Neural progenitor cell (in vitro differentiated cells): ENCODE data around the gene SEMA6B. TPM values are rescaled to one million over a fixed set of nuclear protein-coding genes. Genes with fewer than 3 reads are reported as not detected.

Source experiments
- DNase-seq: peaks from one replicate; pipeline ENCODE4 v3.0.0-alpha.2; 2016; ENCODE audit warnings: low spot score
- H2AFZ ChIP-seq: fragments of 200-600 bp; sonication (generic); replicated peaks from 2 replicates; pipeline ENCODE4 v1.6.1; 2016; ENCODE audit warnings: antibody characterized with exemption
- H3F3A ChIP-seq: fragments of 200-600 bp; sonication (generic); 2 replicates; pipeline ENCODE4 v1.6.1; 2016; ENCODE audit warnings: antibody characterized with exemption, low read depth
- H3K27ac ChIP-seq: fragments of 200-600 bp; sonication (generic); 2 replicates; pipeline ENCODE4 v1.5.1; 2016; ENCODE audit warnings: mild to moderate bottlenecking
- H3K27me3 ChIP-seq: fragments of 200-600 bp; sonication (generic); 2 replicates; pipeline ENCODE4 v1.6.1; 2016; ENCODE audit warnings: mild to moderate bottlenecking, moderate library complexity
- H3K36me3 ChIP-seq: fragments of 200-600 bp; sonication (generic); 2 replicates; pipeline ENCODE4 v1.5.1; 2016
- H3K4me1 ChIP-seq: fragments of 200-600 bp; sonication (generic); 2 replicates; pipeline ENCODE4 v1.6.1; 2016; ENCODE audit warnings: mixed run types
- H3K4me2 ChIP-seq: fragments of 200-600 bp; sonication (generic); 2 replicates; pipeline ENCODE4 v1.6.1; 2016
- H3K4me3 ChIP-seq: fragments of 200-600 bp; sonication (generic); 2 replicates; pipeline ENCODE4 v1.5.1; 2016
- H3K79me2 ChIP-seq: fragments of 200-600 bp; sonication (generic); 2 replicates; pipeline ENCODE4 v1.6.1; 2016; ENCODE audit warnings: low read depth
- H3K9ac ChIP-seq: fragments of 200-600 bp; sonication (generic); 2 replicates; pipeline ENCODE4 v1.6.1; 2016
- H3K9me3 ChIP-seq: fragments of 200-600 bp; sonication (generic); 2 replicates; pipeline ENCODE4 v1.5.1; 2016; ENCODE audit warnings: low read depth
- H4K20me1 ChIP-seq: fragments of 200-600 bp; sonication (generic); 2 replicates; pipeline ENCODE4 v1.6.1; 2016; ENCODE audit warnings: low read depth
- H3K27ac Mint-ChIP-seq: 3 replicates; pipeline ENCODE4 v1.8.0; 2021; ENCODE audit warnings: mixed read lengths
- H3K27me3 Mint-ChIP-seq: 2 replicates; pipeline ENCODE4 v1.8.0; 2022; ENCODE audit warnings: low read depth, mild to moderate bottlenecking, inconsistent platforms, moderate library complexity, mixed read lengths; ENCODE audit not compliant: insufficient read depth
- H3K36me3 Mint-ChIP-seq: 3 replicates; pipeline ENCODE4 v1.8.0; 2021; ENCODE audit warnings: mixed read lengths
- H3K4me1 Mint-ChIP-seq: 3 replicates; pipeline ENCODE4 v1.8.0; 2021; ENCODE audit warnings: mixed read lengths
- H3K4me3 Mint-ChIP-seq: 3 replicates; pipeline ENCODE4 v1.8.0; 2021; ENCODE audit warnings: mild to moderate bottlenecking, moderate library complexity, mixed read lengths
- H3K9me3 Mint-ChIP-seq: 3 replicates; pipeline ENCODE4 v1.8.0; 2020; ENCODE audit warnings: mixed read lengths
- CTCF ChIP-seq: fragments of 200-600 bp; sonication (generic); IDR thresholded peaks from 2 replicates; pipeline ENCODE4 v1.5.1; 2017; ENCODE audit warnings: antibody characterized with exemption, mild to moderate bottlenecking
- EZH2 ChIP-seq: fragments of 200-600 bp; sonication (generic); IDR thresholded peaks from 2 replicates; pipeline ENCODE4 v1.6.1; 2017; ENCODE audit warnings: antibody characterized with exemption, mild to moderate bottlenecking, moderate library complexity
- EZH2phosphoT487 ChIP-seq: fragments of 200-600 bp; sonication (generic); IDR thresholded peaks from 2 replicates; pipeline ENCODE4 v1.6.1; 2017; ENCODE audit warnings: antibody characterized with exemption
- total RNA-seq: library from RNA; depleted of rRNA; stranded (reverse); fragments of >200 nt; gene quantifications from 2 replicates; pipeline ENCODE4 v1.2.3, GENCODE V29; 2015; ENCODE audit warnings: low replicate concordance

SEMA6B gene
- total RNA-seq, 1 donor from 2014 or later = 22.6 TPM

DNA sequence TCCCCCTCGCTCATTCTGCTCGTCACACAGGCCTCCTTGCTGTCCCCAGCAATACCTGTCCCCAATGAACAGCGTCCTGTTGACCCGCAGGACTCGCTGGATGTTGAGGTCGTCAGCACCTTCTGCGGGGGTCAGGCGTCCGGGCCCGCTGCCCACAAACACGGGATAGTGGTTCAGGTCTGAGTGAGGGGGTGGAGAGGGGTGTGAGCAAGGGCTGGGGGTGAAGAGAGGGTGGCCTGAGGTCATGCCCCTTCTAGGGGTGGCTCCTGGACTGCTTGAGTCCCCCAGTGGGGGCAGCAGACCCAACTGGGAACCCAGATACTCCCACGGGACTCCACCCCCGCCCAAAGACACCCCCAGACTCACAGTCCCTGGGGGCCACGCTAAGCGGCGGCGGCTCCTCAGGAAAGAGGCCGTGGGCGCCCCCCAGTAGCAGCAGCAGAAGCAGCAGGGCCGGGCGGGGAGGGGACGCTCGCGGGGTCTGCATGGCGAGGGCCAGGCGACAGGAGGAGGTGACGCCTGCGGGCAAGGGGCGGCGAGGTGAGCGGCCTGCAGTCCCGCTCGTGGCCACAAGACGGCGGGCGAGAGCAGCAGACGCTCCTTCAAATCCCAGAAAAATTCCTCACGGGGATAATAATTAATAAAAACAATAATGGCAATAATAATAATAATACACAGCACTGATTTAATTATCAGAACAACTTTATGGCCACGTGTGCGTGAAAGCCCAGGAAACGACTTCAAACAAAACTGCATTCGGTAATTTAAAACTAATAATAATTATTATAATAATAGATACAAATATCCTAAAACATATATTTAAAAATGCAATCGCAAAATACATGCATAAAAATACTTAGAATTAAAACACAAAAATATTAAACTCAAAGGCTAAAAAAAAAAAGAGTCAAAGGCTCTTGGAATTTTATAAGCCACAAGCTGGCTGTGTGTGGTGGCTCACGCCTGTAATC lies 1.2 kb downstream of the SEMA6B start:
- no peak overlapping the region for H3K4me2 ChIP-seq
- no peak overlapping the region for H2AFZ ChIP-seq
- no peaks in the 10 kb centered on the region for H3K4me1 ChIP-seq

GRCh38 chr19:4557144-4557970 lies 2.1 kb downstream of the SEMA6B start:
- Mint-ChIP-seq H3K36me3 (peaks cover 16% of the 10 kb centered on the region), H3K4me1 (peaks cover 2% of the 10 kb centered on the region), H3K9me3 (no peaks in the 10 kb centered on the region), H3K27ac (no peak overlapping the region), H3K4me3 (no peak overlapping the region), H3K27me3 (no peaks in the 10 kb centered on the region)
- Histone ChIP-seq H3K4me3 (no peak overlapping the region), H3K9me3 (no peaks in the 10 kb centered on the region), H3F3A (no peaks in the 10 kb centered on the region), H3K4me2 (no peak overlapping the region), H3K36me3 (no peaks in the 10 kb centered on the region), H3K9ac (no peak overlapping the region), H4K20me1 (peaks cover 48% of the 10 kb centered on the region), H3K4me1 (no peaks in the 10 kb centered on the region), H3K27ac (no peak overlapping the region), H3K79me2 (peaks cover 4% of the 10 kb centered on the region), H2AFZ (no peak overlapping the region), H3K27me3 (no peaks in the 10 kb centered on the region)
- no peak for TF ChIP-seq EZH2
- TF ChIP-seq CTCF = no peak
- no peak for TF ChIP-seq EZH2phosphoT487
- DNase-seq = no peak

More for the DNA sequence above, 1.2 kb downstream of the SEMA6B start:
- H3K27me3 Mint-ChIP-seq = no peaks in the 10 kb centered on the region
- peaks cover 50% of the 10 kb centered on the region for H4K20me1 ChIP-seq
- peak; percentile 67 for DNase-seq
- H3K4me3 ChIP-seq = no peak overlapping the region
- no peak overlapping the region for H3K27ac Mint-ChIP-seq
- H3K4me1 Mint-ChIP-seq = peaks cover 2% of the 10 kb centered on the region
- H3K27ac ChIP-seq = no peak overlapping the region
- no peak overlapping the region for H3K4me3 Mint-ChIP-seq
- H3K27me3 ChIP-seq = no peaks in the 10 kb centered on the region
- H3K79me2 ChIP-seq = peaks cover 4% of the 10 kb centered on the region
- no peaks in the 10 kb centered on the region for H3F3A ChIP-seq
- H3K36me3 Mint-ChIP-seq = peaks cover 10% of the 10 kb centered on the region
- no peaks in the 10 kb centered on the region for H3K9me3 Mint-ChIP-seq
- no peak for TF ChIP-seq EZH2
- TF ChIP-seq CTCF = peak; percentile 94
- H3K36me3 ChIP-seq = no peaks in the 10 kb centered on the region
- no peaks in the 10 kb centered on the region for H3K9me3 ChIP-seq
- H3K9ac ChIP-seq = no peak overlapping the region

DNA sequence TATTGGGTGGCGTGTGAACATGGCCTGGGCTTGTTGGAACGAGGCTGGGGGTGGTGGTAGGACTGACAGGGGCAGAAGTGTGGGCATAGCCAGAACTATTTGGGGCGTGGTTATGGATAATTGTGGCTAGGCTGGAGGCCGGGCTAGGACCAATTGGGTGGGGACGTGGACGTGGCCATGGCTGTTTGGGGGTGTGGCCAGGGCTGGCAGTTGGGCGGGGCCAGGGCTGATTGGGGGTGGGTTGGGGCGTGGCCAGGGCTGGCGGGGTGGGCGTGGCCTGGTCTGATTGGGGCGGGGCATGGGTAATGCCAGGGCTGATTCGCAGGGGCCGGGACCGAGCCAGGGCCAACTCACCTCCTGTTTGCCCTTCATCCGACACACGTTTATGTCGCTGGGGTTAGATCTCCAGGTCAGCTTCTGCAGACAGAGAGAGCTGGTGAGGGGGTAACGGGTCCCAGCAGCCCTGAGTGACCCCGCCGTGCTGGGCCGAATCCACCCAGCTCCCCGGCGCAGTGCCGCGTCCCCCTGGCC lies 2.8 kb downstream of the SEMA6B start:
- H3K4me3 ChIP-seq = no peak overlapping the region
- no peak overlapping the region for H3K9ac ChIP-seq
- no peaks in the 10 kb centered on the region for H3K27me3 ChIP-seq
- Mint-ChIP-seq H3K27me3 (no peaks in the 10 kb centered on the region), H3K4me3 (no peak overlapping the region), H3K36me3 (peaks cover 16% of the 10 kb centered on the region), H3K9me3 (no peaks in the 10 kb centered on the region), H3K27ac (no peak overlapping the region), H3K4me1 (peaks cover 2% of the 10 kb centered on the region)
- H3K36me3 ChIP-seq = no peaks in the 10 kb centered on the region
- H3K27ac ChIP-seq = no peak overlapping the region
- TF ChIP-seq EZH2 (no peak), CTCF (no peak), EZH2phosphoT487 (no peak)
- peak; percentile 48 for DNase-seq
- no peaks in the 10 kb centered on the region for H3F3A ChIP-seq
- no peaks in the 10 kb centered on the region for H3K4me1 ChIP-seq
- H3K4me2 ChIP-seq = no peak overlapping the region
- H4K20me1 ChIP-seq = peaks cover 45% of the 10 kb centered on the region
- H3K79me2 ChIP-seq = peaks cover 4% of the 10 kb centered on the region
- no peak overlapping the region for H2AFZ ChIP-seq
- no peaks in the 10 kb centered on the region for H3K9me3 ChIP-seq
